Measurements from ENCODE around the gene ABL1.

Gene ABL1

GRCh38 chr9:130921989-130922892 lies 87.2 kb downstream of the ABL1 start:
- no peak for DNase-seq (ENCODE audit: low read depth, low spot score)
- H3K4me3 ChIP-seq (ENCODE audit: low read length), result no peak overlapping the region

- DNase-seq (ENCODE audit: low read depth, low spot score), result no peak
- no peak overlapping the region for H3K4me3 ChIP-seq (ENCODE audit: low read length)
Measured at GRCh38 chr9:130922893-130923610, 88.0 kb downstream of the ABL1 start.

- no peak overlapping the region for H3K4me3 ChIP-seq (ENCODE audit: low read length)
- DNase-seq (ENCODE audit: low read depth, low spot score), result no peak
Measured at GRCh38 chr9:130923611-130924447, 88.8 kb downstream of the ABL1 start.

GRCh38 chr9:130924448-130924788 lies 89.4 kb downstream of the ABL1 start:
- no peak for DNase-seq (ENCODE audit: low read depth, low spot score)
- no peak overlapping the region for H3K4me3 ChIP-seq (ENCODE audit: low read length)

- DNase-seq (ENCODE audit: low read depth, low spot score), result no peak
- no peak overlapping the region for H3K4me3 ChIP-seq (ENCODE audit: low read length)
Measured at GRCh38 chr9:130925050-130925678, 90.1 kb downstream of the ABL1 start.

GRCh38 chr9:130927338-130927737 lies 92.3 kb downstream of the ABL1 start:
- DNase-seq (ENCODE audit: low read depth, low spot score), result no peak
- H3K4me3 ChIP-seq (ENCODE audit: low read length), result no peak overlapping the region

- H3K4me3 ChIP-seq (ENCODE audit: low read length), result no peak overlapping the region
- DNase-seq (ENCODE audit: low read depth, low spot score), result no peak
Measured at GRCh38 chr9:130927995-130928900, 93.2 kb downstream of the ABL1 start.

- no peak overlapping the region for H3K4me3 ChIP-seq (ENCODE audit: low read length)
- DNase-seq (ENCODE audit: low read depth, low spot score), result no peak
Measured at GRCh38 chr9:130929571-130930038, 94.6 kb downstream of the ABL1 start.

GRCh38 chr9:130930132-130930803 lies 95.2 kb downstream of the ABL1 start:
- H3K4me3 ChIP-seq (ENCODE audit: low read length), result no peak overlapping the region
- DNase-seq (ENCODE audit: low read depth, low spot score), result no peak

- DNase-seq (ENCODE audit: low read depth, low spot score), result no peak
- H3K4me3 ChIP-seq (ENCODE audit: low read length), result no peak overlapping the region
Measured at GRCh38 chr9:130930804-130931349, 95.8 kb downstream of the ABL1 start.

- H3K4me3 ChIP-seq (ENCODE audit: low read length), result no peak overlapping the region
- DNase-seq (ENCODE audit: low read depth, low spot score), result no peak
Measured at GRCh38 chr9:130931508-130932254, 96.6 kb downstream of the ABL1 start.

GRCh38 chr9:130932255-130933079 lies 97.4 kb downstream of the ABL1 start:
- H3K4me3 ChIP-seq (ENCODE audit: low read length), result no peak overlapping the region
- no peak for DNase-seq (ENCODE audit: low read depth, low spot score)

- no peak for DNase-seq (ENCODE audit: low read depth, low spot score)
Measured at GRCh38 chr9:130933114-130934046, 98.3 kb downstream of the ABL1 start.

GRCh38 chr9:130934246-130934645 lies 99.2 kb downstream of the ABL1 start:
- DNase-seq (ENCODE audit: low read depth, low spot score), result no peak
- H3K4me3 ChIP-seq (ENCODE audit: low read length), result no peak overlapping the region

More at GRCh38 chr9:130933114-130934046, 98.3 kb downstream of the ABL1 start:
- no peak overlapping the region for H3K4me3 ChIP-seq (ENCODE audit: low read length)

Data from Jurkat, Clone E6-1 (cell line).